ENCODE measurements around the gene SH3YL1.
"Not testable (repeated sequence)": the region's sequence is repeated elsewhere in the genome, so short reads cannot be mapped to it uniquely, and the experiment has no call there.

SH3YL1 gene

GRCh38 chr2:179886-180285, 83.9 kb downstream of the SH3YL1 start:
- TF ChIP-seq CTCF (IDR thresholded peaks at IDR 0.05; ENCODE audit: borderline replicate concordance, control extremely low read depth, extremely low read depth, insufficient read depth, missing control alignments) = no peak
- in situ Hi-C loops (cut with MboI; ENCODE audit: low sequenced_read_pairs, unreplicated experiment) = no loop called here
- DNase-seq (ENCODE audit: low spot score) = no peak

GRCh38 chr2:177733-178132, 86.1 kb downstream of the SH3YL1 start:
- TF ChIP-seq CTCF (IDR thresholded peaks at IDR 0.05; ENCODE audit: borderline replicate concordance, control extremely low read depth, extremely low read depth, insufficient read depth, missing control alignments) = no peak
- in situ Hi-C loops (cut with MboI; ENCODE audit: low sequenced_read_pairs, unreplicated experiment) = no loop called here
- DNase-seq (ENCODE audit: low spot score) = no peak

- no peak for TF ChIP-seq CTCF (IDR thresholded peaks at IDR 0.05; ENCODE audit: borderline replicate concordance, control extremely low read depth, extremely low read depth, insufficient read depth, missing control alignments)
- DNase-seq (ENCODE audit: low spot score) = no peak
Observed at GRCh38 chr2:176917-177316, 86.9 kb downstream of the SH3YL1 start.

GRCh38 chr2:175880-176820, 87.7 kb downstream of the SH3YL1 start:
- in situ Hi-C loops (cut with MboI; ENCODE audit: low sequenced_read_pairs, unreplicated experiment) = no loop called here
- no peak for DNase-seq (ENCODE audit: low spot score)
- TF ChIP-seq CTCF (IDR thresholded peaks at IDR 0.05; ENCODE audit: borderline replicate concordance, control extremely low read depth, extremely low read depth, insufficient read depth, missing control alignments) = no peak

More at GRCh38 chr2:176917-177316, 86.9 kb downstream of the SH3YL1 start:
- in situ Hi-C loops (cut with MboI; ENCODE audit: low sequenced_read_pairs, unreplicated experiment) = no loop called here

- no peak for TF ChIP-seq CTCF (IDR thresholded peaks at IDR 0.05; ENCODE audit: borderline replicate concordance, control extremely low read depth, extremely low read depth, insufficient read depth, missing control alignments)
- in situ Hi-C loops (cut with MboI; ENCODE audit: low sequenced_read_pairs, unreplicated experiment) = no loop called here
- DNase-seq (ENCODE audit: low spot score) = no peak
Observed at GRCh38 chr2:175161-175786, 88.6 kb downstream of the SH3YL1 start.

- in situ Hi-C loops (cut with MboI; ENCODE audit: low sequenced_read_pairs, unreplicated experiment); DNase-seq (ENCODE audit: low spot score): not testable (repeated sequence)
Observed at GRCh38 chr2:172120-172519, 91.7 kb downstream of the SH3YL1 start.

GRCh38 chr2:169741-170140, 94.1 kb downstream of the SH3YL1 start:
- in situ Hi-C loops (cut with MboI; ENCODE audit: low sequenced_read_pairs, unreplicated experiment) = no loop called here
- DNase-seq (ENCODE audit: low spot score) = no peak
- TF ChIP-seq CTCF (IDR thresholded peaks at IDR 0.05; ENCODE audit: borderline replicate concordance, control extremely low read depth, extremely low read depth, insufficient read depth, missing control alignments) = no peak

Measured in GM13976 (cell line).